RWPE2 (cell line): ENCODE measurements around the gene BEGAIN.

Experiments used
- ATAC-seq: fragments of 200-7000 bp; cut with Tn5 transposase; 3 replicates; pipeline ENCODE4 v1.9.1; 2021; ENCODE audit warnings: low read depth
- DNase-seq: peaks from one replicate; pipeline ENCODE4 v3.0.0-alpha.2; 2020; ENCODE audit warnings: low spot score
- H3K27ac ChIP-seq: fragments of 450-650 bp; 2 replicates; pipeline ENCODE4 v1.5.1; 2017; ENCODE audit warnings: mild to moderate bottlenecking; ENCODE audit not compliant: poor library complexity, severe bottlenecking
- H3K27me3 ChIP-seq: fragments of 250-450 bp; sonication (Bioruptor Pico); 2 replicates; pipeline ENCODE4 v1.5.1; 2021; ENCODE audit warnings: mild to moderate bottlenecking, moderate library complexity; ENCODE audit not compliant: insufficient read depth, poor library complexity, severe bottlenecking
- H3K36me3 ChIP-seq: fragments of 250-450 bp; sonication (Bioruptor Pico); 2 replicates; pipeline ENCODE4 v1.5.1; 2020; ENCODE audit warnings: low read depth, mild to moderate bottlenecking, moderate library complexity
- H3K4me1 ChIP-seq: fragments of 250-450 bp; sonication (Bioruptor Pico); 2 replicates; pipeline ENCODE4 v1.5.1; 2021; ENCODE audit warnings: mild to moderate bottlenecking, moderate library complexity; ENCODE audit not compliant: insufficient read depth, poor library complexity, severe bottlenecking
- H3K4me3 ChIP-seq: fragments of 250-450 bp; sonication (Bioruptor Pico); 2 replicates; pipeline ENCODE4 v1.5.1; 2021; ENCODE audit warnings: mild to moderate bottlenecking, moderate library complexity; ENCODE audit not compliant: severe bottlenecking
- H3K9me3 ChIP-seq: fragments of 250-450 bp; sonication (Bioruptor Pico); 2 replicates; pipeline ENCODE4 v1.5.1; 2021; ENCODE audit warnings: mild to moderate bottlenecking, moderate library complexity; ENCODE audit not compliant: severe bottlenecking
- CTCF ChIP-seq: fragments of 450-650 bp; IDR thresholded peaks from one replicate; pipeline ENCODE4 v1.5.1; 2017; ENCODE audit warnings: mild to moderate bottlenecking, moderate library complexity; ENCODE audit not compliant: poor library complexity, severe bottlenecking

BEGAIN gene

GRCh38 chr14:100531152-100532121 is 55.8 kb downstream of the BEGAIN start:
- Histone ChIP-seq H3K4me1 (peaks cover 10% of the 10 kb centered on the region), H3K36me3 (no peaks in the 10 kb centered on the region), H3K4me3 (no peak overlapping the region), H3K9me3 (no peaks in the 10 kb centered on the region), H3K27ac (no peak overlapping the region), H3K27me3 (no peaks in the 10 kb centered on the region)
- no peak for TF ChIP-seq CTCF
- DNase-seq (no peak), ATAC-seq (no peak)

- Histone ChIP-seq H3K27ac (no peak overlapping the region), H3K4me3 (no peak overlapping the region), H3K36me3 (no peaks in the 10 kb centered on the region), H3K27me3 (no peaks in the 10 kb centered on the region), H3K4me1 (peaks cover 10% of the 10 kb centered on the region), H3K9me3 (no peaks in the 10 kb centered on the region)
- ATAC-seq (no peak), DNase-seq (peak; percentile 68)
- no peak for TF ChIP-seq CTCF
These were observed 56.7 kb downstream of the BEGAIN start for GRCh38 chr14:100530270-100531072.

- Histone ChIP-seq H3K4me3 (no peak overlapping the region), H3K9me3 (no peaks in the 10 kb centered on the region), H3K36me3 (no peaks in the 10 kb centered on the region), H3K4me1 (peaks cover 10% of the 10 kb centered on the region), H3K27me3 (no peaks in the 10 kb centered on the region), H3K27ac (no peak overlapping the region)
- no peak for ATAC-seq
- DNase-seq: peak; percentile 74
- no peak for TF ChIP-seq CTCF
These were observed 57.6 kb downstream of the BEGAIN start for GRCh38 chr14:100529561-100530031.

GRCh38 chr14:100528962-100529560 is 58.2 kb downstream of the BEGAIN start:
- no peak for TF ChIP-seq CTCF
- ATAC-seq: no peak
- peak; percentile 67 for DNase-seq

More at GRCh38 chr14:100528962-100529560, 58.2 kb downstream of the BEGAIN start:
- peaks cover 10% of the 10 kb centered on the region for H3K4me1 ChIP-seq
- H3K36me3 ChIP-seq: no peaks in the 10 kb centered on the region
- no peak overlapping the region for H3K4me3 ChIP-seq
- no peaks in the 10 kb centered on the region for H3K27me3 ChIP-seq
- H3K27ac ChIP-seq: no peak overlapping the region
- H3K9me3 ChIP-seq: no peaks in the 10 kb centered on the region
